Neural cell (in vitro differentiated cells): ENCODE data around the gene SETX. TPM values are rescaled to one million over a fixed set of nuclear protein-coding genes. Genes with fewer than 3 reads are reported as not detected.
"Not testable (repeated sequence)": the region's sequence is repeated elsewhere in the genome, so short reads cannot be mapped to it uniquely, and the experiment has no call there.

Experiments
- H2AFZ ChIP-seq: fragments of 200-600, 300-800 bp; sonication (generic), shearing (Covaris generic); 2 replicates; pipeline ENCODE4 v1.6.0; 2014; ENCODE audit warnings: low read depth, mild to moderate bottlenecking, antibody characterized with exemption, low read length, moderate library complexity
- H3F3A ChIP-seq: fragments of 200-600 bp; shearing (Covaris generic); 2 replicates; pipeline ENCODE4 v1.6.1; 2016; ENCODE audit warnings: mild to moderate bottlenecking, moderate library complexity, mixed read lengths, antibody characterized with exemption, low read length; ENCODE audit not compliant: insufficient read depth, poor library complexity, severe bottlenecking
- H3K27ac ChIP-seq: fragments of 200-600, 300-800 bp; sonication (generic), shearing (Covaris generic); 2 replicates; pipeline ENCODE4 v1.5.1; 2014; ENCODE audit warnings: mild to moderate bottlenecking, low read length, moderate library complexity
- H3K27me3 ChIP-seq: fragments of 300-800, 200-600 bp; sonication (generic), shearing (Covaris generic); 2 replicates; pipeline ENCODE4 v1.6.0; 2014; ENCODE audit warnings: mild to moderate bottlenecking, low read depth, low read length, moderate library complexity; ENCODE audit not compliant: insufficient read depth
- H3K36me3 ChIP-seq: fragments of 300-800, 200-600 bp; sonication (generic), shearing (Covaris generic); 2 replicates; pipeline ENCODE4 v1.5.1; 2014; ENCODE audit warnings: mild to moderate bottlenecking, antibody characterized with exemption, low read length, moderate library complexity; ENCODE audit not compliant: insufficient read depth
- H3K4me2 ChIP-seq: fragments of 300-800, 200-600 bp; sonication (generic), shearing (Covaris generic); 2 replicates; pipeline ENCODE4 v1.6.0; 2014; ENCODE audit warnings: mild to moderate bottlenecking, low read length
- H3K4me3 ChIP-seq: fragments of 300-800, 200-600 bp; sonication (generic), shearing (Covaris generic); 2 replicates; pipeline ENCODE4 v1.5.1; 2014; ENCODE audit warnings: mild to moderate bottlenecking, low read length, moderate library complexity
- H3K79me2 ChIP-seq: fragments of 200-600 bp; shearing (Covaris generic); replicated peaks from 2 replicates; pipeline ENCODE4 v1.6.0; 2014; ENCODE audit warnings: mild to moderate bottlenecking, low read length, moderate library complexity; ENCODE audit not compliant: insufficient read depth
- H3K9ac ChIP-seq: fragments of 300-800, 200-600 bp; sonication (generic), shearing (Covaris generic); 2 replicates; pipeline ENCODE4 v1.6.1; 2016; ENCODE audit warnings: mild to moderate bottlenecking, low read length, mixed read lengths
- H3K9me2 ChIP-seq: fragments of 200-600 bp; shearing (Covaris generic); 2 replicates; pipeline ENCODE4 v1.6.1; 2016; ENCODE audit warnings: mild to moderate bottlenecking, low read length, mixed read lengths; ENCODE audit not compliant: insufficient read depth
- H3K9me3 ChIP-seq: fragments of 200-600, 300-800 bp; sonication (generic), shearing (Covaris generic); 2 replicates; pipeline ENCODE4 v1.6.1; 2016; ENCODE audit warnings: mild to moderate bottlenecking, mixed run types, low read length, moderate library complexity, mixed read lengths
- H4K20me1 ChIP-seq: fragments of 200-600 bp; shearing (Covaris generic); 2 replicates; pipeline ENCODE4 v1.6.1; 2016; ENCODE audit warnings: mild to moderate bottlenecking, mixed run types; ENCODE audit not compliant: insufficient read depth
- MXI1 ChIP-seq: fragments of 450-650 bp; conservative IDR thresholded peaks from 2 replicates; pipeline ENCODE4 v1.6.1; 2014; ENCODE audit warnings: antibody characterized with exemption, mild to moderate bottlenecking; ENCODE audit not compliant: poor library complexity, severe bottlenecking
- RAD21 ChIP-seq: fragments of 450-650 bp; conservative IDR thresholded peaks from 2 replicates; pipeline ENCODE4 v1.6.1; 2014; ENCODE audit warnings: antibody characterized with exemption, mild to moderate bottlenecking, moderate library complexity
- SMC3 ChIP-seq: fragments of 450-650 bp; conservative IDR thresholded peaks from 2 replicates; pipeline ENCODE4 v1.6.1; 2014; ENCODE audit warnings: antibody characterized with exemption, mild to moderate bottlenecking, moderate library complexity; ENCODE audit not compliant: poor library complexity
- polyA plus RNA-seq: library from polyadenylated mRNA; depleted of rRNA; stranded (reverse); fragments of >200 nt; gene quantifications from 2 replicates; pipeline ENCODE4 v1.2.3, GENCODE V29; 2014
- TF ChIP-seq, protein P1 (sequence below): IDR thresholded peaks from 2 replicates; pipeline ENCODE4 v1.6.1; 2012; ENCODE audit warnings: borderline replicate concordance

Gene SETX
- polyA plus RNA-seq, 1 donor from 2014 or later: 32.0 TPM

DNA sequence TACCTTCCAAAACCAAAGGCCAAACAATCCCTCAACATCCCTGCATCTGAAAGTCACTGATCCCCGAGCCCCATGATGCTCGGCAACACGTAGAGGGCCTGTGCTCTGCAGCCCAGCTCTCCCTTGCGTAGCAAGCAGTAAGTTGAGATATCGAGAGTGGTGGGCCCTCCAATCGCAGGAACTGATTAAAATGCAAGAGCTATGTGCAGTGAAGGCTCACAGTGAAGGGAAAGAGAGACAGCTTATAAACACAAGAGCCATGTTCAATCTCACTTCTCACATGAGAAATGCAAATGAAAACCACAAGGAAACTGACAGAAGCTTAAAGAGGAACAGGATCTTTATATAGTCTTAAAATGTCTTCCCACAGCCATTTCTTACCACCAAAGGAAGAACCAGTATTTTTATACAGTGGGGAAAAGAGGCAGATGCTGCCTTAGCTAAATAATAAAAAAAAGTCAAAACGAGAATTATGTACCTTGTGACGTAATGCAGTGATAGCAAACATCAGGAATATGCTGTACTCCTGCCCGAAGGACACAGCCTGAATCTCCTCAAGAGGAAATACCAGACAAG is 27.3 kb upstream of the SETX start:
- no peaks in the 10 kb centered on the region for H4K20me1 ChIP-seq
- H3K9me2 ChIP-seq: no peaks in the 10 kb centered on the region
- no peaks in the 10 kb centered on the region for H3F3A ChIP-seq
- no peak overlapping the region for H3K27ac ChIP-seq
- no peaks in the 10 kb centered on the region for H3K79me2 ChIP-seq
- no peaks in the 10 kb centered on the region for H3K9me3 ChIP-seq
- H3K27me3 ChIP-seq: no peaks in the 10 kb centered on the region
- TF ChIP-seq SMC3 (no peak), MXI1 (no peak), RAD21 (no peak)
- TF ChIP-seq, protein P1, sequence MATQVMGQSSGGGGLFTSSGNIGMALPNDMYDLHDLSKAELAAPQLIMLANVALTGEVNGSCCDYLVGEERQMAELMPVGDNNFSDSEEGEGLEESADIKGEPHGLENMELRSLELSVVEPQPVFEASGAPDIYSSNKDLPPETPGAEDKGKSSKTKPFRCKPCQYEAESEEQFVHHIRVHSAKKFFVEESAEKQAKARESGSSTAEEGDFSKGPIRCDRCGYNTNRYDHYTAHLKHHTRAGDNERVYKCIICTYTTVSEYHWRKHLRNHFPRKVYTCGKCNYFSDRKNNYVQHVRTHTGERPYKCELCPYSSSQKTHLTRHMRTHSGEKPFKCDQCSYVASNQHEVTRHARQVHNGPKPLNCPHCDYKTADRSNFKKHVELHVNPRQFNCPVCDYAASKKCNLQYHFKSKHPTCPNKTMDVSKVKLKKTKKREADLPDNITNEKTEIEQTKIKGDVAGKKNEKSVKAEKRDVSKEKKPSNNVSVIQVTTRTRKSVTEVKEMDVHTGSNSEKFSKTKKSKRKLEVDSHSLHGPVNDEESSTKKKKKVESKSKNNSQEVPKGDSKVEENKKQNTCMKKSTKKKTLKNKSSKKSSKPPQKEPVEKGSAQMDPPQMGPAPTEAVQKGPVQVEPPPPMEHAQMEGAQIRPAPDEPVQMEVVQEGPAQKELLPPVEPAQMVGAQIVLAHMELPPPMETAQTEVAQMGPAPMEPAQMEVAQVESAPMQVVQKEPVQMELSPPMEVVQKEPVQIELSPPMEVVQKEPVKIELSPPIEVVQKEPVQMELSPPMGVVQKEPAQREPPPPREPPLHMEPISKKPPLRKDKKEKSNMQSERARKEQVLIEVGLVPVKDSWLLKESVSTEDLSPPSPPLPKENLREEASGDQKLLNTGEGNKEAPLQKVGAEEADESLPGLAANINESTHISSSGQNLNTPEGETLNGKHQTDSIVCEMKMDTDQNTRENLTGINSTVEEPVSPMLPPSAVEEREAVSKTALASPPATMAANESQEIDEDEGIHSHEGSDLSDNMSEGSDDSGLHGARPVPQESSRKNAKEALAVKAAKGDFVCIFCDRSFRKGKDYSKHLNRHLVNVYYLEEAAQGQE: no peak
- H3K9ac ChIP-seq: no peak overlapping the region
- no peak overlapping the region for H3K4me2 ChIP-seq
- H2AFZ ChIP-seq: no peak overlapping the region
- H3K36me3 ChIP-seq: no peaks in the 10 kb centered on the region
- H3K4me3 ChIP-seq: no peak overlapping the region

DNA sequence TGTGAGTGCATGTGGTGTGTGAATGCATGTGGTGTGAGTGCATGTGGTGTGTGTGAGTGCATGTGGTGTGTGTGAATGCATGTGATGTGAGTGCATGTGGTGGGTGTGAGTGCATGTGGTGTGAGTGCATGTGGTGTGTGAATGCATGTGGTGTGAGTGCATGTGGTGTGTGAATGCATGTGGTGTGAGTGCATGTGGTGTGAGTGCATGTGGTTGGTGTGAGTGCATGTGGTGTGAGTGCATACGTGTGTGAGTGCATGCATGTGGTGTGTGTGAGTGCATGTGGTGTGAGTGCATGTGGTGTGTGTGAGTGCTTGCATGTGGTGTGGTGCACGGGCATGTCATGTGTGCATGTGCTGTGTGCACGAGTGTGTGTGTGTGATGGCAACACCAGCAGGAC is 23.6 kb upstream of the SETX start:
- H3K27ac ChIP-seq, H3K9ac ChIP-seq, H3K27me3 ChIP-seq: not testable (repeated sequence)

DNA sequence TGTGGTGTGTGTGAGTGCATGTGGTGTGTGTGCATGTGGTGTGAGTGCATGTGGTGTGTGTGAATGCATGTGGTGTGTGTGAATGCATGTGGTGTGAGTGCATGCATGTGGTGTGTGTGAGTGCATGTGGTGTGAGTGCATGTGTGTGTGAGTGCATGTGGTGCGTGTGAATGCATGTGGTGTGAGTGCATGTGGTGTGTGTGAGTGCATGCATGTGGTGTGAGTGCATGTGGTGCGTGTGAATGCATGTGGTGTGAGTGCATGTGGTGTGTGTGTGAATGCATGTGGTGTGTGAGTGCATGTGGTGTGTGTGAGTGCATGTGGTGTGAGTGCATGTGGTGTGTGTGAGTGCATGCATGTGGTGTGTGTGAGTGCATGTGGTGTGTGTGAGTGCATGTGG is 23.0 kb upstream of the SETX start:
- not testable (repeated sequence) for H3K36me3 ChIP-seq

More for the DNA sequence above, 23.6 kb upstream of the SETX start:
- H3K36me3 ChIP-seq, H3K9me2 ChIP-seq, H3K79me2 ChIP-seq, H3K4me2 ChIP-seq, H3K9me3 ChIP-seq, H2AFZ ChIP-seq, H4K20me1 ChIP-seq, H3K4me3 ChIP-seq, H3F3A ChIP-seq: not testable (repeated sequence)

More for the DNA sequence above, 23.0 kb upstream of the SETX start:
- not testable (repeated sequence) for H2AFZ ChIP-seq, H3K9ac ChIP-seq, H3K4me3 ChIP-seq, H3K79me2 ChIP-seq, H3K27ac ChIP-seq, H4K20me1 ChIP-seq, H3K4me2 ChIP-seq, H3K9me2 ChIP-seq, H3F3A ChIP-seq, H3K9me3 ChIP-seq, H3K27me3 ChIP-seq
